Right lobe of liver (tissue), 4 donors: ENCODE results near the gene KCNQ2.

Experiments used
- CTCF ChIP-seq, 4 donors: fragments of 200-600 bp in 3 of 4; fragments of 450-650 bp in 1 of 4; IDR thresholded peaks; one replicate each; pipeline versions ENCODE4 v1.5.1 to v1.8.0; 2016 to 2022; ENCODE audit warnings: antibody characterized with exemption in 4 of 4, mild to moderate bottlenecking in 2 of 4
- POLR2A ChIP-seq: fragments of 450-650 bp; IDR thresholded peaks from one replicate; pipeline ENCODE4 v1.6.1; 2017; ENCODE audit warnings: antibody characterized with exemption, mild to moderate bottlenecking
- donor health status: DM: no; HTN: no; CAD: no.
- donor health status: DM: no; HTN: no; CAD: no.
- donor health status: DM: no; HTN: yes; CAD: no.

GRCh38 chr20:63487116-63487764 is 14.8 kb upstream of the KCNQ2 start:
- no peak for TF ChIP-seq CTCF (IDR thresholded peaks at IDR 0.05)
- no peak for TF ChIP-seq POLR2A
